ENCODE measurements around the gene NSUN5.
"Not testable (repeated sequence)": the region's sequence is repeated elsewhere in the genome, so short reads cannot be mapped to it uniquely, and the experiment has no call there.

DNA sequence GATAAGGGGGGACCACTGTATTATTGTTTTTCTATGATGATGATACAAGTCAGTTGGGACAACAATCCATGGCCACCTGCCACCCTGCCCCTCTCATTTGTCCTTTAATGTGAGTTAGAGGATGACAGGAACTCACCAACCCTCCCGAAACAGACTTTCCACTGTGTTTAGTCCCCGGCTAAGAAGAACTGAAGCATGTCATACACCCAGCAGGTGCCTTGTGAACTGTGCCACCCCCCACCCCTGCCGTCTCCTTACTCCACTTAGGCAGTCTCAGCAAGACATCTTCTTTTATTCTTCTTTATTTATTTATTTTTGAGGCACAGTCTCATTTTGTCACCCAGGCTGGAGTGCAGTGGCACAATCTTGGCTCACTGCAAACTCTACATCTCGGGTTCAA is 40.8 kb downstream of the NSUN5 start:
- not testable (repeated sequence) for TF ChIP-seq POLR2A (IDR thresholded peaks at IDR 0.05)
- TF ChIP-seq, protein P1, sequence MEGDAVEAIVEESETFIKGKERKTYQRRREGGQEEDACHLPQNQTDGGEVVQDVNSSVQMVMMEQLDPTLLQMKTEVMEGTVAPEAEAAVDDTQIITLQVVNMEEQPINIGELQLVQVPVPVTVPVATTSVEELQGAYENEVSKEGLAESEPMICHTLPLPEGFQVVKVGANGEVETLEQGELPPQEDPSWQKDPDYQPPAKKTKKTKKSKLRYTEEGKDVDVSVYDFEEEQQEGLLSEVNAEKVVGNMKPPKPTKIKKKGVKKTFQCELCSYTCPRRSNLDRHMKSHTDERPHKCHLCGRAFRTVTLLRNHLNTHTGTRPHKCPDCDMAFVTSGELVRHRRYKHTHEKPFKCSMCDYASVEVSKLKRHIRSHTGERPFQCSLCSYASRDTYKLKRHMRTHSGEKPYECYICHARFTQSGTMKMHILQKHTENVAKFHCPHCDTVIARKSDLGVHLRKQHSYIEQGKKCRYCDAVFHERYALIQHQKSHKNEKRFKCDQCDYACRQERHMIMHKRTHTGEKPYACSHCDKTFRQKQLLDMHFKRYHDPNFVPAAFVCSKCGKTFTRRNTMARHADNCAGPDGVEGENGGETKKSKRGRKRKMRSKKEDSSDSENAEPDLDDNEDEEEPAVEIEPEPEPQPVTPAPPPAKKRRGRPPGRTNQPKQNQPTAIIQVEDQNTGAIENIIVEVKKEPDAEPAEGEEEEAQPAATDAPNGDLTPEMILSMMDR (IDR thresholded peaks at IDR 0.05): not testable (repeated sequence)

Data from esophagus squamous epithelium (tissue), 4 donors.